CD1c-positive myeloid dendritic cell (primary cell): ENCODE measurements around the gene RAPSN.

Experiments
- DNase-seq: peaks from one replicate; pipeline ENCODE4 v3.0.0-alpha.2; 2016; ENCODE audit errors: extremely low spot score

RAPSN gene

GRCh38 chr11:47448566-47449427 lies at the start of gene RAPSN:
Gene RAPSN, minus strand, starts transcription at chr11:47449136. Its CDS starts 172 bp downstream, at chr11:47448964.
- DNase-seq, result no peak

GRCh38 chr11:47498149-47498548 lies 49.2 kb upstream of the RAPSN start:
- DNase-seq, result no peak

GRCh38 chr11:47496808-47497207 lies 47.9 kb upstream of the RAPSN start:
- no peak for DNase-seq

- DNase-seq, result no peak
These were observed 46.9 kb upstream of the RAPSN start for GRCh38 chr11:47495856-47496217.

- no peak for DNase-seq
These were observed 46.3 kb upstream of the RAPSN start for GRCh38 chr11:47495011-47495855.

- DNase-seq, result no peak
These were observed 40.4 kb upstream of the RAPSN start for GRCh38 chr11:47489395-47489755.

- DNase-seq, result no peak
These were observed 39.9 kb upstream of the RAPSN start for GRCh38 chr11:47488674-47489394.

GRCh38 chr11:47488111-47488510 lies 39.2 kb upstream of the RAPSN start:
- DNase-seq, result no peak

- DNase-seq, result no peak
These were observed 38.5 kb upstream of the RAPSN start for GRCh38 chr11:47487421-47487820.

- DNase-seq, result peak; percentile 67
These were observed 36.2 kb upstream of the RAPSN start for GRCh38 chr11:47485107-47485506.

- peak; percentile 55 for DNase-seq
These were observed 34.5 kb upstream of the RAPSN start for GRCh38 chr11:47483457-47483856.

- DNase-seq, result no peak
These were observed 31.8 kb upstream of the RAPSN start for GRCh38 chr11:47480762-47481161.

- DNase-seq, result no peak
These were observed 29.9 kb upstream of the RAPSN start for GRCh38 chr11:47478651-47479329.

GRCh38 chr11:47477753-47478152 lies 28.8 kb upstream of the RAPSN start:
- DNase-seq, result no peak

- DNase-seq, result peak; percentile 60
These were observed 28.4 kb upstream of the RAPSN start for GRCh38 chr11:47477323-47477722.

GRCh38 chr11:47470671-47471070 lies 21.7 kb upstream of the RAPSN start:
- no peak for DNase-seq

- peak; percentile 16 for DNase-seq
These were observed 20.6 kb upstream of the RAPSN start for GRCh38 chr11:47469361-47470179.

- DNase-seq, result peak; percentile 68
These were observed 19.8 kb upstream of the RAPSN start for GRCh38 chr11:47468598-47469214.

GRCh38 chr11:47467357-47467756 lies 18.4 kb upstream of the RAPSN start:
- DNase-seq, result no peak

GRCh38 chr11:47466701-47467250 lies 17.8 kb upstream of the RAPSN start:
- no peak for DNase-seq
